ENCODE data around the gene CST7. TPM values are rescaled to one million over a fixed set of nuclear protein-coding genes. Genes with fewer than 3 reads are reported as not detected.

CST7 gene
- polyA plus RNA-seq, 12 donors, result 0.35 to 2.3 (median 0.67) TPM; not detected in 2

DNA sequence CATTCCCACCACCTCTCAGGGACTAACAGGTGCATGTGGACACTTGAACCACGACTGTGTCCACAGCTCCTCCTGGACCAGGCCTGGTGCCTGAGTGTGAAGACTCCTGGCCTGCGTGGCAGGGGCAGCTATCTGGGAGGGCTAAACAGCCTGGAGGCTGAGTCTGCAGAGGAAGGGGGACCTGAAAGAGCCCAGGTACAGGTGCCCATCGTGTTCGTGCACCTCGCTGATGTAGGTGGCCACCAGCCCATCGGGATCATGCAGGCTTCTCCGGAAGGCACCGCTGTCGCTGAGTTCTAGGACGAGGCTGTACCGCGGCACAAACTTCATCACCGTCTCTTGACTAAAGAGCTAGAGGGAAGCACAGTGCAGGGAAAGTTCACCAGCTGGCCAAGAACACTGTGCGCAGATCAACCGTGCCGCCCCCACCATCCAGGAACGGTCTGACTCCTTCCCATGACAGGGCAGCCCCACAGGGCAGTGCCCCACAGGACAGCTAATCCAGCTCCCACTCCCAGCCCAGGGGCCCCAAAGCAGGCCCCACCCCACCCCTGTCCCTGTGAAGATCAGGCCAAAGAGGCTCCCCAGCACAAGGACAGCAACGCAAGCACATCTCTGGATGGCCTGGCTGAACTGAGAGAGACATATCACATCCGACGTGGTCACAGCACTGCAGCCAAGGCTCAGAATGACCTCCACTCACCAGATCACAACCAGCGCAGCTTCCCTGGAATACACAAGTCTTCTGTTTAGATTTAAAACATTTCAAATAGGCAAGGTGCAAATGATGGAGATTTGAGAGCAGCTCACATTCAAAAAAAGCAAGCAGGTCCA lies 14.8 kb downstream of the CST7 start:
- DNase-seq, result no peak

DNA sequence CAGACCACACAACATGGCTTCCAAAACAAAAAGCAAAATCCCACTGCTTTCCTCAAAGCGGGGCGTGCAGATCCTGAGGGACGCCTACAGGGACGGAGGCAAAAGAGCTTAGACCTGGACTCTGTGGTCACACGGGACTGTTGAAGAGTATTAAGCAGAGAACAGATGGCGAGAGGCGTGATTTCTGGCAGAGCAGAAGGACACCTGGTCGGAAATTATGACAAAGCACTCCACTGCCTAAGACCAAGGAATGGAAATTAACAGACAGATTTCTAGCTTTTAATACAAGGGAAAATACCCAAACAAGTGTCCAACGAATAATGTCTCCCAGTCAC lies 15.4 kb downstream of the CST7 start:
- peak; percentile 85 for DNase-seq

DNA sequence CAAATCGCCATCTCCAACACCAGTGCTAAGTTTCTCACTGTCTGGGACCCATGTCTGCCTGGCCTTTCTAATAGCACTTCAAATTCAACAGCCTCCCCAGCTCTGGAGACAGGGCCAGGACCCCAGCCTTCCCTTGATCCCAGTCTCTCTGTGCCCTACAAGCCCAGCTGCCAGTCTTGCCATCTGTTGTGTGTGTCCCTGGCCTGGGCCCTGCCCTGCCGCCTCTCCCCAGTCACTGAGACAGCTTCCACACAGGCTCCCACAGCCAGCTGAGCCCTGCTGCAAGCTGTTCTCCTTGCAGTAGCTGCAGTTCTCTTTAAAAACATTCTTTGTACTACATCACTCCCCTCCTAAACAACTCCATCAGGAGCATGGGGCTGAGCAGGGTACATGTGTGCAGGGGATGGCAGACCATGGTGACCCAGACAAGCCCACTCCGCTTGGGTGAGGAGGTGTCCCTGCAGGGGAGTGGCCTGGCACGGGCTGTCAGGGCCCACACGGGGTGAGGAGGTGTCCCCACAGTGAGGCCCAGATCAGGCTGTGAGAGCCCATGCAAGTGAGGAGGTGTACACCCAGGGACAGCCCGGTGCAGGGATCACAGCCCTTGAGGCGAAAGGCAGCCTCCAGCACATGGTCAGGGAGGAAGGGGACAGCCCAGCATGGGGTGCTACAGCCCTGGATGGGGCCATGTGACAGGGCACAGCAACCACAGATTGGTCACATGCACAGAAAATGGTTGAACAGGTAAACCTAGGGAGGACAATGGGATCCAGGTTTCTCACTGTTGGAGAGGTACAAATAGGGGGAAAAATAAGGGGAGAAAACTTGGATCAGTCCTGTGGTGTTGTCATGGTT lies 16.2 kb downstream of the CST7 start:
- peak; percentile 12 for DNase-seq

DNA sequence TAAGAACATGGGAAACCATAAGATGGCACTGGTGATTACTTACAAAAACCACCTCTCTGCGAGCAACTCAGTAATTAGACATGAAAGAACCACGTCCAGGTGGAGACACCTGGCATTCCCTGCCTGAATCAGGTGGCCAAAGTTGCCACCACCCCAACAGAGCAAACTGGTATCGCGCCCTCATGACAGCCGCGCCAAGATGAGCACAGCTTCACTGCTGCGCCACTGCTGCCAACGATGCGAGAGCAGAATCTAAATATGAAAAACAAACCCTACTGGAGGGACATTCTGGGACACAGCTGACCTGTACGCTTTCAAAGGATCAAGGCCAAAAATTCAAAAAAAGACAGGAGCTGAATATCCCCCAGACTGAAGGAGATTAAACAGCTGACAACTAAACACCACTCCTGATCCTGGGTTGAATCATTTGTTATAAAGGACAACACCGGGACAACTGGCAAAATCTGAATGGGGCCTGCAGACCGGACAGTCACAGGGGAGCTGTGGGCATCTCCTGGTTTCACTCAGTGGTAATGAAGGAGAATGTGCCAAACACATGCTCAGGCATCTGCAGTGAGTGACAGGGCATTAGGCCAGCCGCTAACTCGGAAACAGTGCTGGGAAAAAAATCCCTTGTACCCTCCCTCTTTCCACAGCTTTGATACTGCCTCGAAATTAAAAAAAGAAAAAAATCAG lies 17.4 kb downstream of the CST7 start:
- no peak for DNase-seq

DNA sequence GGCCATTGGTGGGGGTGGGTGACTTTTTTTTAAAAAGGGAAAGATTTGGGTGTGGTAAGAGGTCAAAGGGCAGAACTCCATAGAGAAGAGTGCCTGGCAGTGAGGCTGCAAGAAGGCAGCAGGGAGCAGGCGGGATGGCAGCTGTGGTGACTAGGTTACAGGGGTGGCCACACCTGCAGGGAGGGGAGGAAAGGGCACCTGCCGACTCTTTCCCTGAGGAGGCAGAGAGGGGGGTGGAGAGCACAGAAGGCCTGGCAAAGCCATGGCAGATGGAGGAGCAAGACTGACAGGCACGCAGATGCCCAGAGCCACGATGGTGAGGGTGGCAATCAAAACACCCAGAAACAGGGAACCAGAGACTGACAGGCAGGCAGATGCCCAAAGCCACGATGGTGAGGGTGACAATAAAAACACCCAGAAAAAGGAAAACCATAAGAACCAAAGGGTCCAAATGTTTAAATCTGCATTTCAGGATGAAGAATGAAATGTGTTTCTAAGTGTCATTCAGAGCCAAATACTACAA lies 19.3 kb downstream of the CST7 start:
- DNase-seq, result no peak

DNA sequence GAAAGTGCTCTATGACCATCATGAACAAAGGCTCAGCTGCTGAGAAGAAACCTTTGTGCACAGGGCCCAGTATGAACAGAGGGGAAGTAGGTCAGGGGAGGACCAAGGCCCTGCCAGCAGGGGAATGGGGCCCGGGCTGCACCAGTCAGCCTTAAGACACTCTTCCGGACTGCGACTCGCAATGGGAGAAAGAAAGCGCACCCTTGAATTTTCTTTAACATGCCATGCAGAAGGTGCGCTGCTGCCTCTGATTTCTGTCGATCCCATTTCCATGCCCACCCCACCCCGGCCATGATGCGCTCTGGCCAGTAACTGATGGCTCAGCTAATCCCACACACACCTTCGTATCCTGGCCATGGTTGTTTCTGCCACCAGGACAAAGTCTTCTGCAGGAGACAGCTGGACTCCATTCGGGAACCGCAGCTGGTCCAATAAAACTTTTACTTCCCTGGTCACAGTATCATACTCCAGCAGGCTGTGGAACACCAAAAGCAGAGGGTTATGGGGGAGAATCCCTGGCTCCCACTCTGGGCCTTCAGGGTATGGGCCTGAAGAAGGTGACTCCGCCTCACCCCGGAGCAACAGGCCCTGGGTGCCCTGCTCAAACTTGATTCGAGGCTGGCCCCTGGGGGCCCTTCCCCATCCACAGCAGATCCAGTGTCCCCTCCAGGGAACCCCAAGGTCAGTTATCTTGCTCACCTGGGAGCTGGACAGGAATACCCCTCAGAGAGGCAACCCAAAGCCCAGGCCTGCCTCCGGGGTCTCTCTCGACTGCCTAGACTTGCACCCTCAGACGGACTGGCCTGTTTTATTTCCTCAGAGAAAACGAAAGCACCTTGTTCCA lies 20.3 kb downstream of the CST7 start:
- no peak for DNase-seq

DNA sequence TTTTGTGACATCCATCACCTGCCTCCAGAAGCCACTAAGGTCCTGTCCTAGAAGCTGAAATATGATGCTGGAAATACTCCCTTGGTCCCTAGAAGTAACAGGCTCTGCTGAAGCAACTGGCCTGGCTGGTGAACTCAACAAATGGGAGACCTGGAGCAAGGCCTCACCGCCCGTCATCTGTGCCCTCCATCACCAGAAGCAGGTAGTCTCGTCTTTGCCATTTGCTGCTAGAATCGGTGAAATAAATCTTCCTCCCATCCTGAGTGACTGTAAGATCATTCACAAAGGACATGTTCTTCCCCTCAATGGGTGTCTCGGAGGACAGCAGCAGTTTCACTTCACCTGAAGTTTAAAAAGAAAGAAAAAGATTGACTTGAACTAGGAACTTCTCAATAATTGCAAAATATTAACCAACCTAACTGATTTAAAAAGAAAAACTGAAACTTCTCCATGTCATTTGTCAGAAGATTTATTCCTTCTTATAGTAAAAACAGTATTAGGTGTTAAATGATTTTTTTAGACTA lies 21.0 kb downstream of the CST7 start:
- no peak for DNase-seq

DNA sequence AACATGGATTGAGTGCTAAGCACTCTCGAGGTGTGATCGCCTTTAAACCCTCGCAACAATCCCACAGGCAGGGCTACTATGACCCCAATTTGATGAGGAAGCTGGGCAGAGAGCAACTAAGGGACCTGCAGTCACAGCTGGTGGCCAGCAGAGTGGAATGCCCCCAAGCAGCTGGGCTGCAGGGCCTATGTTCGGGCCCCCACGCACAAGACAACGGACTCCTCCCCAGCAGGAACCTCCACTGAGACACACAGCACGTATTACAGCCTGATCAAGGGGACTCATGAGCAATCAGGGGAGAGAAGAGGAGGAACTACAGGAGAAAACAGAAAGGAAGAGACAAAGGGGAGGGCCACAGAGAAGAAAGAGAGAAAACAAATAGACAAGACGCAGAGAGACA lies 21.7 kb downstream of the CST7 start:
- DNase-seq, result no peak

DNA sequence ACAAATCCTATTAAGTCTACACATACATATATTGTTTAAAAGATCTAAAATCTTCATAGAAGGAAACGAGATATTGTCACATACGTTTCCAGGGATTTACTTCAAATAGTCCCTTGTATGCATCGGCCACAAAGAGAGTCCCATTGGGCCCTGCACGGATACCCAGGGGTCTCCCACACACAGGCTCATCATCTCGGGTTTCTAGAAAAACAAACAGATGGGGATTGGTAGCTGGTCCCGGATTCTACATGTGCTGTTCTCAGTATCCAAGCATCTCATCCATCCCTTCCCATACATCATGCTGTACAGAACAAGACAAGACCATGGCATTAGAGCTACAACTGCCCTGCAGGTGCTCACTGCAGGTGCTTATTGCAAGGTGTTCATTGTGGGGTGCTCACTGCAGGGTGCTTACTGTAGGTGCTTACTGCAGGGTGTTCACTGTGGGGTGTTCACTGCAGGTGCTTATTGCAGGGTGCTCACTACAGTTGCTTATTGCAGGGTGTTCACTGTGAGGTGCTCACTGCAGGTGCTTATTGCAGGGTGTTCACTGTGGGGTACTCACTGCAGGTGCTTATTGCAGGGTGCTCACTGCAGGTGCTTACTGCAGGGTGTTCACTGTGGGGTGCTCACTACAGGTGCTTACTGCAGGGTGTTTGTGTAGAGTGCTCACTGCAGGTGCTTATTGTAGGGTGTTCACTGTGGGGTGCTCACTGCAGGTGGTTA lies 22.5 kb downstream of the CST7 start:
- DNase-seq, result no peak

DNA sequence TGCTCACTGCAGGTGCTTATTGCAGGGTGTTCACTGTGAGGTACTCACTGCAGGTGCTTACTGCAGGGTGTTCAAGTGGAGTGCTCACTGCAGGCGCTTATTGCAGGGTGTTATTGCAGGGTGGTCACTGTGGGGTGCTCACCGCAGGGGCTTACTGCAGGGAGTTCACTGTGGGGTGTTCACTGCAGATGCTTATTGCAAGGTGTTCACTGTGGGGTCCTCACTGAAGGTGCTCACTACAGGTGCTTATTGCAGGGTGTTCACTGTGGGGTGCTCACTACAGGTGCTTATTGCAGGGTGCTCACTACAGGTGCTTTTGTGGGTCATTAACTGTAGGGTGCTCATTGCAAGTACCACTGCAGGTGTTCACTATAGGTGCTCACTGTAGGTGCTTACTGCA lies 23.3 kb downstream of the CST7 start:
- no peak for DNase-seq

DNA sequence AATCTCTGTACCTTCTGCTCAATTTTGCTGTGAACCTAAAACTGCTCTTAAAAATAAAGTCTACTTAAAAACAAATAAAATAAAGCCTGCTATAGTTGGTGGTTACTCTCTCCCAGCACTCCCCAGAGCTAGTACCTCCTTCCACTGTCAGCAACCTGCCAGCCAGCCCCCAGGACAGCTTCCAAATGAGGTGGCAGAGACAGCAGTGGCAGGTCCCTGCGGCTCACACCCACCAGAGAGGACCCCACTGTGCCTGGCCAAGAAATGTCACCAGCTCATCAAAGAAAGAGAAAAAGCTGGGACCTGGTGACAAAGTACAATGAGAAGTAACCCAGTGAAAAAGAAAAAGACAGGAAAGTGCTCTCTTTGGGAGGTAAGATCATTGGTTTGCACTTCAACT lies 28.3 kb downstream of the CST7 start:
- DNase-seq, result no peak

DNA sequence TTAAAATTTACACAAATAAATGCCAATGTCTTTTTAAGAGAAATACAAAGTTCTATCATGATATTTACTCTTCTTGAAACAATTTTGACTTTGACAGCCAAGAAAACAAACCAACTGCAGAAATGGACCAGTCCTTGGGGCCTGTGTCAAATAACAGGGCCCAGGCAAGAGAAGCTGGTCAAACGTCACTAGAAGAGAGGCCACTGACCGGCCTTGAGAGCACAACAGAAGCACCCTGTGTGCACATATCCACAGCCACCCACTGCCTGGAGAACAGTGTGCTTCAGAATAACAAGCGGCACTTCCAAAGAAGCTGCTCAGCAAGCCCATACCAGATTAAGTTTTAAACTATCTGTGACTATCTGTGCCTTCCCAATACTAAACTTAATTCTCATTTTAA lies 28.7 kb downstream of the CST7 start:
- DNase-seq, result no peak

DNA sequence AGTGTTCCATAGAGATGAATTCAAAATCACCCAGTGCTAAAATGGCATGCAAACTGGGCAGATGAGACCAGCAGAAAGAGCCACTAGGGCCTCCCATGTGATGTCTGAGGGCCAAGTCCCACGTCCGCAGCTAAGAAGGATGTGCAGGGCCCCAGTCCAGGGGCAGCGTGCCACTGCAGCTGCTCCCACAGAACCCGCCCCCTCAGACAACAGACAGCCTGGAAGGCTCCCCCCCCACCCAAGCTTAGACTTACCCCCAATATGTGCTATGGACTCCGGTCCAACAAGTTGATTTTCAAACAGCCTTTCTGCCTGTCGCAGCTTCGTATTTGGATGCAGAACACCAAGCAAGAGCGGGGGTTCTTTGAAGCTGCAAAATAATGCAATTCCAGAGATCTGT lies 29.4 kb downstream of the CST7 start:
- peak; percentile 31 for DNase-seq

DNA sequence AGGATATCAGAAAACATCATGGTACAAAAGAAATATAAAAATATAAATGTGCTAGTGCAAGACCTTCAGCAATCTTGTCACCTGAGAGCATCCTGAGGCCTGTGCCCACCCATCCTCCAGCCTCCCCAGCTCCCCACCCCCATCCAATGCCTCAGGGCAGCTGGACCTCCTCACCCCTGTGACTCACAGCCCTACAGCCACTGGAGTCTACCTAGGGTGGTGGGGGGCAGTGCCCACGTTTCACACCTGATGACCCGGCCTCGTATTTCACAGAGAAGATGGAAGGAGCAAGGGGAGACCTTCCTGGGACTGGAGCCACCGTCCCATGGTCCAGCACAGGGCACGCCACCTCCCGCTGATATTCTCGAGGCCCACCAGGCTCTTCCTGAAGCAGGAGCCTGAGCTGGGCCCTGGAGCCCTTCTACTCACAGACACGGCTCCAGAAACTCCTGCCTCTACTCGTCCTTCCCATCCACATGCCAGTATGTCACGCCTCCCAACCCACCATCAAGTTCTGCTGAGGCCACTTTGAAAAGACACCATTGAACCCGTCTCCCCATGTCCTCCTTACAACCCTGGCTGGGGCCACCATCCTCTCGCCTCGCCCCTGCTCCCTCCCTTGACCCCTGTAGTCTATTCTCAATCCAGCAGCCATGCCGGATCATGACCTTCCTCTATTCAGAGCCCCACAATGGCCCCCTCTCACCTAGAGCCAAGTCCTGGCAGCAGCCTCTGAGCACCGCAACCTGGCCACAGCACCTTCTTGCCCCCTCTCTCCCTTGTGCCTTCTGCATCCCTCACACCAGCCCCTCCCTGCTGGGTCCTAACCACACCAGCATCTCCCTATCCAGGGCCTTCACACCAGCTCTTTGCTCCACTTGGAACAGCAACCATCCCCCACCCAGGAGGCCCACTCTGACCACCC lies 30.2 kb downstream of the CST7 start:
- no peak for DNase-seq

DNA sequence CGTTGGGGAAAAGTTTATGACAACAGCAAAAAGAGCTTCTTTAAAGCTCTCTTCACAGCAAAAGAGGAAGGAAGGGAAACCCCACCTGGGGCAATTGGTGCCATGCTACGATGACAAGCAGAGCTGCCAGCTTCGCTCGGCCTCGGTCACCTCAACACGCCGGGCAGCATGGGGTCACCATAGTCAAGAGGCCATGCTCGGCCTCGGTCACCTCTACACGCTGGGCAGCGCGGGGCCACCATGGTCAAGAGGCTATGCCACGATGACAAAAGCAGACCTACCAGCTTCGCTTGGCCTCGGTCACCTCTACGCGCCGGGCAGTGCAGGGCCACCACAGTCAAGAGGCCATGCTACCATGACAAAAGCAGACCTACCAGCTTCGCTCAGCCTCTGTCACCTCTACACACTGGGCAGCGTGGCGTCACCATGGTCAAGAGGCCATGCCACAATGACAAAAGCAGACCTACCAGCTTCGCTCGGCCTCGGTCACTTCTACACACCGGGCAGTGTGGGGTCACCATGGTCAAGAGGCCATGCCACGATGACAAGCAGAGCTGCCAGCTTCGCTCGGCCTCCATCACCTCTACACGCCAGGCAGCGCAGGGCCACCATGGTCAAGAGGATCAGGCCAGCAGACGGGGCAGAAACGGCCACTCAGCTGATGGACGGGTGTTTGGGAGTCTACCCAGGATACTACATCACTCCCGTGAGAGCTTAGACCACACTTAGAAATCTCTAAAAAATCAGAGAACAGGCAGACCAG lies 31.4 kb downstream of the CST7 start:
- DNase-seq, result no peak

DNA sequence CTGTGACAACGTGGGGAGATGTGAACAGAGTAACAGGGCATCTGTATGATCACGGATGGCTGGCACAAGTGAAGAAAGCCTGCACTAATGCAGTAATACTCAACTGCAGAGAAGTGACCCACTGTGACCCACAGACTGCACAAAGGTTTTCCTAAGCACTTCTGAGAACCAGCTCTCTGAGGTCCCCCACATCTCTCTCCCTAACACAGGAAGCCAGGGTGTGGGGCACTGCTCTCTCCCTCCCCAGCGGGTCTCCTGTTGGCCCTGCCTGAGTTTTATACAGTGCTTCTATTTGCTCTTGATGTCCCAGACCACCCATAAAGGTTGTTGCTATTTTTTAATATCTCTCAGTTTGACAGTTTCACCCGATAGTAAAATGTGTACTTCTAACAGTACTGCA lies 32.2 kb downstream of the CST7 start:
- DNase-seq, result no peak

DNA sequence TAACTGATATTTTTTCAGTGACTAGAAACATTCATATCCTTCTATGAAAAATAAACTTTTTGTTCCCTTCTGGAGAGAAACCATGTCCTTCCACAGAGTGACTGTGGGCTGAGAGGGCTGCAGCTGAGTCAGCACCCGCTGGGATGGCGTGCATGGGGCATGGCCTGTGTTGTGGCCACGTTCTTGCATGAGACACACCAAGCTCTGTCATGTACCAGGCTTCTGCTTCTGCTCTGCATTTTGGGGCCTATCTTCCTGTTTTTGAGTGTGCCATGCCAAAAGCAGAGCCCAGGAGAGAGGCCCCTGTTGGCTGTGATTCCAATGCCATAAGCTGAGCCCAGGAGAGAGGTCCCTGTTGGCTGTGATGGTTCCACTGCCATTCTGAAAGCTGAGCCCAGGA lies 32.7 kb downstream of the CST7 start:
- DNase-seq, result no peak

DNA sequence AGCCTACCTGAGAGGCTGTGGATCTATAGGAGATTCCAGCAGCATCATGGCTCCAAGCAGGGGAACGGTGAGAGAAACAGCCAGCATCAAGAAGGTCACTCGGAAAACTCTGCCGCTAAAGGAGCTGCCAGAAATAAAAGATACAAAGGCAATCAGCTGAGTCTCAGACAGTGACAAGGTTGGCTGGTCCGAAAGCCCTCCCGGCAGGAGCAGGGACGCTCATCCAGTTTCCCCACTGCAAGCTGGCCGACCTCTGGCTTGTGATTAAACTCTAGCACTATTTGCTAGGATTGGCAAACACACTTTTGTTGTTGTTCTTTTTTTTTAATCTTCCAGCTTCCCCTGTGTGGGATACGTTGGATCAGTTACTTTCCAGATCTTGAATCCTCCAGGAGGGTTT lies 34.8 kb downstream of the CST7 start:
- DNase-seq, result no peak
